GM19351 (cell line): ENCODE measurements around the gene NOC3L.
"Not testable (repeated sequence)": the region's sequence is repeated elsewhere in the genome, so short reads cannot be mapped to it uniquely, and the experiment has no call there.

Experiments used
- ATAC-seq: cut with Tn5 transposase; IDR thresholded peaks from one replicate; pipeline ENCODE4 v1.9.1; 2021; ENCODE audit warnings: mild to moderate bottlenecking, moderate library complexity; ENCODE audit not compliant: unreplicated experiment

The NOC3L gene

GRCh38 chr10:94364482-94364881, 1.7 kb upstream of the NOC3L start:
- ATAC-seq, result no peak

- ATAC-seq, result peak; percentile 14
Measured at GRCh38 chr10:94363251-94363565, 469 bp upstream of the NOC3L start.

- no peak for ATAC-seq
Measured at GRCh38 chr10:94361171-94361794, 1.5 kb downstream of the NOC3L start.

GRCh38 chr10:94358480-94358879, 4.3 kb downstream of the NOC3L start:
- ATAC-seq, result no peak

- ATAC-seq, result no peak
Measured at GRCh38 chr10:94357193-94357592, 5.5 kb downstream of the NOC3L start.

- no peak for ATAC-seq
Measured at GRCh38 chr10:94355841-94356240, 6.9 kb downstream of the NOC3L start.

- no peak for ATAC-seq
Measured at GRCh38 chr10:94353336-94353735, 9.4 kb downstream of the NOC3L start.

GRCh38 chr10:94351089-94351488, 11.7 kb downstream of the NOC3L start:
- ATAC-seq, result no peak

GRCh38 chr10:94350500-94350899, 12.2 kb downstream of the NOC3L start:
- not testable (repeated sequence) for ATAC-seq

- no peak for ATAC-seq
Measured at GRCh38 chr10:94349327-94349726, 13.4 kb downstream of the NOC3L start.

- ATAC-seq, result peak; percentile 98
Measured at GRCh38 chr10:94344522-94345122, 18.1 kb downstream of the NOC3L start.

GRCh38 chr10:94343151-94343550, 19.6 kb downstream of the NOC3L start:
- ATAC-seq, result no peak

- no peak for ATAC-seq
Measured at GRCh38 chr10:94334857-94335256, 27.9 kb downstream of the NOC3L start.

- ATAC-seq, result no peak
Measured at GRCh38 chr10:94333051-94333450, 29.7 kb downstream of the NOC3L start.

GRCh38 chr10:94328613-94329012, 34.1 kb downstream of the NOC3L start:
- no peak for ATAC-seq

GRCh38 chr10:94327649-94328048, 35.1 kb downstream of the NOC3L start:
- no peak for ATAC-seq

GRCh38 chr10:94324609-94325233, 38.0 kb downstream of the NOC3L start:
- ATAC-seq, result no peak

GRCh38 chr10:94320285-94320914, 42.3 kb downstream of the NOC3L start:
- ATAC-seq, result no peak

- no peak for ATAC-seq
Measured at GRCh38 chr10:94316560-94316959, 46.2 kb downstream of the NOC3L start.

- no peak for ATAC-seq
Measured at GRCh38 chr10:94315975-94316464, 46.7 kb downstream of the NOC3L start.

- ATAC-seq, result no peak
Measured at GRCh38 chr10:94315024-94315451, 47.7 kb downstream of the NOC3L start.

GRCh38 chr10:94310369-94310768, 52.4 kb downstream of the NOC3L start:
- ATAC-seq, result no peak
